ENCODE results near the gene RNU1-3.
"Not testable (repeated sequence)": the region's sequence is repeated elsewhere in the genome, so short reads cannot be mapped to it uniquely, and the experiment has no call there.

RNU1-3 gene

DNA sequence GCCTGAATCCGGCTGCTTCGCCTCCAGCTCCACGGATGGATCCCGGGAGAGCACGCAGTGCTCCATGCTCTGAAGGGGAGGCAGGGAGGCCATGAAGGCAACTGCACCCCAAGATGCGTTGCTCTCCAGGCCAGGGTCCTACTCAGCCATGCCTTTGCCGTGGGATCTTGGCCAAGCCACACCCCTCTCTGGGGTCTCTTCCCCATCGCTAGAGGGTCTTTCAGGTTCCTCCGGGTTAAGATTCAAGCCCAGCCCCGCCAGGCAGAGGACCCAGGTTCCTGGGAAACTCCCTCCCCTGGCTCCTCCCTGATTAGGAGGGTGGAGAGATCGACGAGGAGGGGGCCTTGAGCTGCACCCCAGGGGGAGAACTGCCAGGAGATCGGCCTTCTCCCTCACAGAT lies 37.3 kb upstream of the RNU1-3 start:
- not testable (repeated sequence) for H3K4me1 ChIP-seq (ENCODE audit: insufficient read depth, low read length); H3K27ac ChIP-seq (ENCODE audit: low read depth, low read length); H3K9ac ChIP-seq (ENCODE audit: low read depth, low read length); H3K9me3 ChIP-seq (ENCODE audit: insufficient read depth, low read depth, low read length); H3K36me3 ChIP-seq (ENCODE audit: insufficient read depth, low read length); H3K4me3 ChIP-seq (ENCODE audit: low read length)
- H3K27me3 ChIP-seq (ENCODE audit: insufficient read depth, low read length) = peaks cover 16% of the 10 kb centered on the region
- WGBS = 95% methylated on average over 3 of the region's 13 CpGs

DNA sequence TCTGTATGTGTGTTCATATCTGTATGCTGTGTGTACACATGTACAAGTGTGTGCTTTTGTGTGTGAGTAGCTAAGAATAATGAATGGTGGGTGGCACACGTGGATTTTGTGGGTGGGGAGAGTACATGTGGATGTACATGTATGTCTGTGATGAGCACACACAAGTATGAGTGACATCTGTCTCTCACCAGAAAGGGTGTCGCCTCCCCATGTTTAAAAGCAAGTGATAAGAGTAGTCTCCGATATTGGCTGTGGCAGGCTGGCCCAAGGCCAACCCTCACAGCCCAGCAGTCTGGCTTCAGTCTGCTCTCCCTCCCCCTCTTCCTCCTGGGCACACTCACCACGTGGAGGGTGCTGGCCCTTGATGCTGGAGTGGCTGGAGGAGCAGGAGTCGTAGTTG lies 36.9 kb upstream of the RNU1-3 start:
- H3K9me3 ChIP-seq (ENCODE audit: insufficient read depth, low read depth, low read length); H3K27ac ChIP-seq (ENCODE audit: low read depth, low read length); H3K9ac ChIP-seq (ENCODE audit: low read depth, low read length); H3K36me3 ChIP-seq (ENCODE audit: insufficient read depth, low read length); H3K4me3 ChIP-seq (ENCODE audit: low read length); H3K4me1 ChIP-seq (ENCODE audit: insufficient read depth, low read length): not testable (repeated sequence)
- H3K27me3 ChIP-seq (ENCODE audit: insufficient read depth, low read length) = peaks cover 18% of the 10 kb centered on the region
- 94% methylated on average over 2 of the region's 5 CpGs for WGBS

- H3K27ac ChIP-seq (ENCODE audit: low read depth, low read length); H3K4me3 ChIP-seq (ENCODE audit: low read length); H3K9me3 ChIP-seq (ENCODE audit: insufficient read depth, low read depth, low read length); H3K9ac ChIP-seq (ENCODE audit: low read depth, low read length); H3K4me1 ChIP-seq (ENCODE audit: insufficient read depth, low read length); H3K36me3 ChIP-seq (ENCODE audit: insufficient read depth, low read length): not testable (repeated sequence)
- no CpG with 5 or more reads among the region's 7 CpGs for WGBS
- peaks cover 22% of the 10 kb centered on the region for H3K27me3 ChIP-seq (ENCODE audit: insufficient read depth, low read length)
Measured at GRCh38 chr1:16703141-16703540, 36.4 kb upstream of the RNU1-3 start.

GRCh38 chr1:16702280-16702679 lies 35.5 kb upstream of the RNU1-3 start:
- H3K9me3 ChIP-seq (ENCODE audit: insufficient read depth, low read depth, low read length); H3K36me3 ChIP-seq (ENCODE audit: insufficient read depth, low read length); H3K4me3 ChIP-seq (ENCODE audit: low read length); H3K9ac ChIP-seq (ENCODE audit: low read depth, low read length); H3K27ac ChIP-seq (ENCODE audit: low read depth, low read length); H3K4me1 ChIP-seq (ENCODE audit: insufficient read depth, low read length): not testable (repeated sequence)
- WGBS = 88% methylated on average over 2 of the region's 5 CpGs
- H3K27me3 ChIP-seq (ENCODE audit: insufficient read depth, low read length) = peaks cover 21% of the 10 kb centered on the region

- H3K9me3 ChIP-seq (ENCODE audit: insufficient read depth, low read depth, low read length); H3K27ac ChIP-seq (ENCODE audit: low read depth, low read length); H3K36me3 ChIP-seq (ENCODE audit: insufficient read depth, low read length); H3K4me1 ChIP-seq (ENCODE audit: insufficient read depth, low read length); H3K4me3 ChIP-seq (ENCODE audit: low read length); H3K9ac ChIP-seq (ENCODE audit: low read depth, low read length): not testable (repeated sequence)
- H3K27me3 ChIP-seq (ENCODE audit: insufficient read depth, low read length) = peaks cover 23% of the 10 kb centered on the region
- WGBS = 2% methylated on average over 9 of the region's 37 CpGs
Measured at GRCh38 chr1:16701189-16701588, 34.4 kb upstream of the RNU1-3 start.

GRCh38 chr1:16700138-16700895 lies 33.6 kb upstream of the RNU1-3 start:
- not testable (repeated sequence) for H3K4me3 ChIP-seq (ENCODE audit: low read length); H3K27ac ChIP-seq (ENCODE audit: low read depth, low read length); H3K9ac ChIP-seq (ENCODE audit: low read depth, low read length); H3K36me3 ChIP-seq (ENCODE audit: insufficient read depth, low read length); H3K9me3 ChIP-seq (ENCODE audit: insufficient read depth, low read depth, low read length); H3K4me1 ChIP-seq (ENCODE audit: insufficient read depth, low read length)
- peaks cover 24% of the 10 kb centered on the region for H3K27me3 ChIP-seq (ENCODE audit: insufficient read depth, low read length)
- WGBS = no CpG with 5 or more reads among the region's 57 CpGs

DNA sequence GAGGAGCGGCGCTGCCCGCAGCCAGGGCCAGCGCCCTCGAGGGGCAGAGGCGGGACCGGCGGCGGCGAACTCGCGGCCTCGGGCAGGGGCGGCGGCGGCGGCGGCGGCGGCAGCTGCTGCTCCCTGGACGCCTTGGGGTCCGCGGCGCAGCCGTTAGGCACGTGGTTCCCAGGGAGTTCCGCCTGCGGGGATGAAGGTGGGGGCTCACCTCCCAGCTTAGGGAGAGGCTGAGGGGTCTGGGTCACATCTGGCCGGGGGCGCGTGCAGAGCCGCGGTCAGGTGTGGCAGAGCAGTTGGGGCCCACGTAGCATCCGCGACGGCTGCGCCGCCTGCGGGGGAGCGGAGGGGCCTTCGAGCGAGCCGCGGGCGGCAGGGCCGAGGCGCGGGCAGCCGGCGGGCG lies 32.7 kb upstream of the RNU1-3 start:
- not testable (repeated sequence) for H3K4me3 ChIP-seq (ENCODE audit: low read length)

GRCh38 chr1:16697152-16697551 lies 30.4 kb upstream of the RNU1-3 start:
- WGBS = 83% methylated on average over 3 of the region's 7 CpGs
- not testable (repeated sequence) for H3K9ac ChIP-seq (ENCODE audit: low read depth, low read length); H3K4me1 ChIP-seq (ENCODE audit: insufficient read depth, low read length); H3K9me3 ChIP-seq (ENCODE audit: insufficient read depth, low read depth, low read length); H3K36me3 ChIP-seq (ENCODE audit: insufficient read depth, low read length); H3K4me3 ChIP-seq (ENCODE audit: low read length); H3K27ac ChIP-seq (ENCODE audit: low read depth, low read length)
- H3K27me3 ChIP-seq (ENCODE audit: insufficient read depth, low read length) = peaks cover 41% of the 10 kb centered on the region

More for the DNA sequence above, 32.7 kb upstream of the RNU1-3 start:
- H3K9ac ChIP-seq (ENCODE audit: low read depth, low read length); H3K4me1 ChIP-seq (ENCODE audit: insufficient read depth, low read length); H3K9me3 ChIP-seq (ENCODE audit: insufficient read depth, low read depth, low read length); H3K27ac ChIP-seq (ENCODE audit: low read depth, low read length); H3K36me3 ChIP-seq (ENCODE audit: insufficient read depth, low read length): not testable (repeated sequence)
- H3K27me3 ChIP-seq (ENCODE audit: insufficient read depth, low read length) = peaks cover 27% of the 10 kb centered on the region
- 5% methylated on average over 39 of the region's 52 CpGs for WGBS

DNA sequence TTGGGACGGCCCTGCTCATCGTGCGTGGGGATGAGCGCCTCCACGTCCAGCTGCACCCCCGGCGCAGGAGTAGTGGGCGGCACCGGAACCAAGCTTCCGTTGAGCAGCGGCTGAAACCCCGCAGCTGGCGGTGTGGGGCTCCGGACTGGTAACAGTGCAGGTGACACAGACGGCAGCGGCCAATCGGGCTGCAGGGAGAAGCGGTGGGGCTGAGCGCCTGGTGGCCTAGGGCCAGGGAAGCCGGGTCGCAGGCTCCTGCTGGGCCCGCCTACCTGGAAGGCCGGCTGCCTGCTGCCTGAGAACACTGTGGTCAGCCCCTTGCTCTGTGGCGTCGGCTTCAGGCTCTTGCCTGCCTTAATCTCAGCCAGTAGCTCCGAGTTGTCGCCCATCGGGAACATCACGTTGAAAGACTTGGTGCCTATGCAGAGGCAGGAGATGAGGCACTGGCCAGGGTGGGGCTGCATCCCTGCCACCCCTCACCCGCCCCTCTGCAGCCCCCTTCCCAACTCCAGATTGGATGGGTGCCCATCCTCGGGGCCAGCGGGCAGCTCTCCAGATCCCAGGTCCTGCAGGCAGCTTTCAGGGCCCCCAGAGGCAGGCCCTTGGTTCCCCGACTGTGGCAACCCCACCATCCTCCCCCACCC lies 29.9 kb upstream of the RNU1-3 start:
- not testable (repeated sequence) for H3K36me3 ChIP-seq (ENCODE audit: insufficient read depth, low read length); H3K9me3 ChIP-seq (ENCODE audit: insufficient read depth, low read depth, low read length); H3K4me1 ChIP-seq (ENCODE audit: insufficient read depth, low read length); H3K27ac ChIP-seq (ENCODE audit: low read depth, low read length); H3K9ac ChIP-seq (ENCODE audit: low read depth, low read length); H3K4me3 ChIP-seq (ENCODE audit: low read length)
- peaks cover 46% of the 10 kb centered on the region for H3K27me3 ChIP-seq (ENCODE audit: insufficient read depth, low read length)
- WGBS = 39% methylated on average over 26 of the region's 33 CpGs

DNA sequence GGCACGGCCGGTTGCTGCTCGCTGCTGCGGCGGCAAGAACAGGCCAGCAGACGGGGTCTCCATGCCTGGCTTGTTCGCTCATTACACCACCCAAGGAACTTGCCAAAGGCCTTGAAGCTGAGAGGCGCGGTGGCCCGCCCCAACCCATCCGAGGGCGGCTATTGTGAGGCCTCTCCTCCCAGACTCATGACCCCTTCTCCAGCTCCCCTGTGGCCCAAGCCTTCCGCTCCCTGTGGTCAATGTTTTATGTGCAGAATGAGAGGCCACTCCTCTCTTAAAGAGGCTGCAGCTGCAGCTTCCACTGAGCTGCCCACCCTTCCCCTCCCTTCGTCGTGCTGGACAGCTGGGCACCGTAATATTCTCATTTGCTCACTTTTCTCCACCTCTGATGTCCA lies 27.6 kb upstream of the RNU1-3 start:
- not testable (repeated sequence) for H3K4me1 ChIP-seq (ENCODE audit: insufficient read depth, low read length); H3K9ac ChIP-seq (ENCODE audit: low read depth, low read length); H3K9me3 ChIP-seq (ENCODE audit: insufficient read depth, low read depth, low read length); H3K27ac ChIP-seq (ENCODE audit: low read depth, low read length); H3K4me3 ChIP-seq (ENCODE audit: low read length); H3K36me3 ChIP-seq (ENCODE audit: insufficient read depth, low read length)
- no CpG with 5 or more reads among the region's 16 CpGs for whole genome bisulfite sequencing
- H3K27me3 ChIP-seq (ENCODE audit: insufficient read depth, low read length) = peaks cover 45% of the 10 kb centered on the region

DNA sequence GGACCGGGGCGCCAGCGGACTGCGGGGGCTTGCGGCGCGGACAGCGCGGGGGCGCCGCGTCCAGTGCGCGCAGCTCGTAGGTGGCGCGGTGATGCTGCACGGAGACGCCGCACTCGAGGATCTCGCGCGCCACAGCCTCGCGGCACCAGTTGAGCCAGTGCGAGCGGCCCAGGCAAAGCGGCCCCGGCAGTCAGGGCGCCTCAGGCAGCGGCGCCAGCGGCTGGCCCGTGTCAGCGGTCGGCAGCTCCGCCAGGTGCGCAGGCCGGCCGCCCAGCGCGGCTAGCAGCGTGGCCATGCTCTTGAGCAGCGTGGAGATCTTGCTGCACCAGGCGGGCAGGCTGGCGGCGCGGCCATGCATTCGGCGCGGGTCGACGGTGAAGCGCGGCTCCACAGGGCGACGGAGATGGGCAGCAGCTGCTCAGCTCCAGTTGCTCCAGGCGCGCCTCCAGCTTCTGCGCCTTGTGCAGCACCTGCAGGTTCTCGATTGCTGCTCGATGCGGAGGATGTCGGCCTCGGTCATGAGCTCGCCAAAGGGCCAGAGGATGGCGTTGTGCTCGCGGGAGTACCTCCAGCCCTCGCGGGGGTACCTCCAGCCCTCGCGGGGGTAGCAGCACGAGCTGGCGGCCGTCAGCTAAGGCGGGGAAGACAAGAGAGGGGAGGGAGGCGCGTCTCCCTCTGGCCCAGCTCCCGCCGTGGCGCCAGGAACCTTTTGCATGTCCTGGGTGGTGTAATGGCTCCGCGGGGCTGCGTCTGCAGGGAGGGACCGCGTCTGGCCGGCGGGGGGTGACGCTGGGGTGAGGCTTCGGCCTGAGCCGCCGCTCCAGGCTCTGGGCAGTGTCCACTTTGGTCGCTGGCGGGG lies 26.9 kb upstream of the RNU1-3 start:
- not testable (repeated sequence) for H3K4me1 ChIP-seq (ENCODE audit: insufficient read depth, low read length); H3K4me3 ChIP-seq (ENCODE audit: low read length); H3K36me3 ChIP-seq (ENCODE audit: insufficient read depth, low read length); H3K9me3 ChIP-seq (ENCODE audit: insufficient read depth, low read depth, low read length); H3K27ac ChIP-seq (ENCODE audit: low read depth, low read length); H3K9ac ChIP-seq (ENCODE audit: low read depth, low read length)
- WGBS = 2% methylated on average over 39 of the region's 96 CpGs
- H3K27me3 ChIP-seq (ENCODE audit: insufficient read depth, low read length) = peaks cover 41% of the 10 kb centered on the region
